T-helper 17 cell (primary cell): ENCODE data around the gene UBASH3A. TPM values are rescaled to one million over a fixed set of nuclear protein-coding genes. Genes with fewer than 3 reads are reported as not detected.

Source experiments
- ATAC-seq: fragments of 150-1000 bp; cut with Tn5 transposase; 2 replicates; pipeline ENCODE4 v1.10.0; 2021; ENCODE audit warnings: mild to moderate bottlenecking, moderate library complexity
- DNase-seq, 3 donors: peaks; one replicate each; pipeline versions ENCODE4 v3.0.0 to v3.0.0-alpha.2; 2020 to 2021
- H3K9me3 ChIP-seq: one replicate; pipeline ENCODE4 v1.7.0; 2013; ENCODE audit warnings: low read length, mild to moderate bottlenecking; ENCODE audit not compliant: control insufficient read depth, poor library complexity, severe bottlenecking
- H3K27ac Mint-ChIP-seq: one replicate; pipeline ENCODE4 v1.8.0; 2022; ENCODE audit warnings: mild to moderate bottlenecking, moderate library complexity, mixed read lengths
- H3K27me3 Mint-ChIP-seq: one replicate; pipeline ENCODE4 v1.8.0; 2022; ENCODE audit warnings: mixed read lengths
- H3K36me3 Mint-ChIP-seq: one replicate; pipeline ENCODE4 v1.8.0; 2022; ENCODE audit warnings: low read depth, mixed read lengths
- H3K4me1 Mint-ChIP-seq: one replicate; pipeline ENCODE4 v1.8.0; 2022; ENCODE audit warnings: mild to moderate bottlenecking, mixed read lengths
- H3K4me3 Mint-ChIP-seq: one replicate; pipeline ENCODE4 v1.8.0; 2022; ENCODE audit warnings: mild to moderate bottlenecking, moderate library complexity, mixed read lengths
- total RNA-seq, 4 donors: library from RNA in 2 of 4; stranded (reverse) in 2 of 4; gene quantifications; one replicate each; pipeline ENCODE4 v1.2.3 and lab custom pipeline; 2022 to 2026

UBASH3A gene
- total RNA-seq, result 10 to 100 TPM; 49.5 to 50.3 TPM
- total RNA-seq (lab: John Stamatoyannopoulos, UW), result 64.2 to 76.0 reads per million in 2 donors

- Mint-ChIP-seq H3K4me1 (peaks cover 43% of the 10 kb centered on the region), H3K27ac (peak within 1 kb of the TSS; percentile 98), H3K36me3 (peaks cover 7% of the 10 kb centered on the region), H3K27me3 (no peaks in the 10 kb centered on the region), H3K4me3 (peak within 1 kb of the TSS; percentile 99)
- no peaks in the 10 kb centered on the region for H3K9me3 ChIP-seq
- ATAC-seq, result peak; percentile 76
- DNase-seq, result peak in 2 of 3 donors; percentile 11 to 32
Observed at GRCh38 chr21:42403611-42404231, at the start of gene UBASH3A. Gene UBASH3A, plus strand, starts transcription at chr21:42403902. Its CDS starts 44 bp downstream, at chr21:42403946.

- no peak for DNase-seq
- peaks cover 2% of the 10 kb centered on the region for H3K4me1 Mint-ChIP-seq
Observed at GRCh38 chr21:42356046-42356445, 47.7 kb upstream of the UBASH3A start.

GRCh38 chr21:42356650-42357049 lies 47.1 kb upstream of the UBASH3A start:
- Mint-ChIP-seq H3K4me1 (peaks cover 2% of the 10 kb centered on the region), H3K4me3 (no peak overlapping the region), H3K36me3 (no peaks in the 10 kb centered on the region), H3K27ac (no peak overlapping the region), H3K27me3 (peaks cover under 1% of the 10 kb centered on the region)
- H3K9me3 ChIP-seq, result no peaks in the 10 kb centered on the region
- ATAC-seq (no peak), DNase-seq (no peak)

More at GRCh38 chr21:42356046-42356445, 47.7 kb upstream of the UBASH3A start:
- no peak overlapping the region for H3K4me3 Mint-ChIP-seq
- no peaks in the 10 kb centered on the region for H3K36me3 Mint-ChIP-seq
- H3K9me3 ChIP-seq, result no peaks in the 10 kb centered on the region
- no peak overlapping the region for H3K27ac Mint-ChIP-seq
- ATAC-seq, result no peak
- no peaks in the 10 kb centered on the region for H3K27me3 Mint-ChIP-seq

GRCh38 chr21:42357307-42357706 lies 46.4 kb upstream of the UBASH3A start:
- Mint-ChIP-seq H3K27ac (no peak overlapping the region), H3K4me1 (peaks cover 2% of the 10 kb centered on the region), H3K27me3 (peaks cover 7% of the 10 kb centered on the region), H3K4me3 (no peak overlapping the region), H3K36me3 (no peaks in the 10 kb centered on the region)
- DNase-seq (no peak), ATAC-seq (no peak)
- no peaks in the 10 kb centered on the region for H3K9me3 ChIP-seq

GRCh38 chr21:42358261-42358660 lies 45.4 kb upstream of the UBASH3A start:
- Mint-ChIP-seq H3K36me3 (no peaks in the 10 kb centered on the region), H3K4me3 (no peak overlapping the region), H3K4me1 (peaks cover 2% of the 10 kb centered on the region), H3K27ac (no peak overlapping the region), H3K27me3 (peaks cover 7% of the 10 kb centered on the region)
- ATAC-seq (no peak), DNase-seq (no peak)
- no peaks in the 10 kb centered on the region for H3K9me3 ChIP-seq

- no peak for DNase-seq
- H3K4me3 Mint-ChIP-seq, result no peak overlapping the region
- peaks cover 10% of the 10 kb centered on the region for H3K27me3 Mint-ChIP-seq
- ATAC-seq, result no peak
- H3K36me3 Mint-ChIP-seq, result no peaks in the 10 kb centered on the region
- H3K27ac Mint-ChIP-seq, result no peak overlapping the region
- peaks cover 2% of the 10 kb centered on the region for H3K4me1 Mint-ChIP-seq
- no peaks in the 10 kb centered on the region for H3K9me3 ChIP-seq
Observed at GRCh38 chr21:42358937-42359336, 44.8 kb upstream of the UBASH3A start.

GRCh38 chr21:42360317-42360716 lies 43.4 kb upstream of the UBASH3A start:
- no peaks in the 10 kb centered on the region for H3K36me3 Mint-ChIP-seq
- no peak overlapping the region for H3K27ac Mint-ChIP-seq
- no peak overlapping the region for H3K4me3 Mint-ChIP-seq
- peaks cover 14% of the 10 kb centered on the region for H3K27me3 Mint-ChIP-seq
- ATAC-seq (no peak), DNase-seq (no peak)
- H3K9me3 ChIP-seq, result no peaks in the 10 kb centered on the region
- H3K4me1 Mint-ChIP-seq, result peaks cover 5% of the 10 kb centered on the region

GRCh38 chr21:42361286-42361685 lies 42.4 kb upstream of the UBASH3A start:
- no peaks in the 10 kb centered on the region for H3K36me3 Mint-ChIP-seq
- H3K4me1 Mint-ChIP-seq, result peaks cover 5% of the 10 kb centered on the region
- peaks cover 14% of the 10 kb centered on the region for H3K27me3 Mint-ChIP-seq
- DNase-seq (no peak), ATAC-seq (no peak)
- no peak overlapping the region for H3K27ac Mint-ChIP-seq
- no peaks in the 10 kb centered on the region for H3K9me3 ChIP-seq
- no peak overlapping the region for H3K4me3 Mint-ChIP-seq

- Mint-ChIP-seq H3K36me3 (no peaks in the 10 kb centered on the region), H3K4me1 (peaks cover 5% of the 10 kb centered on the region), H3K27me3 (peaks cover 14% of the 10 kb centered on the region), H3K4me3 (no peak overlapping the region), H3K27ac (no peak overlapping the region)
- DNase-seq (no peak), ATAC-seq (no peak)
- no peaks in the 10 kb centered on the region for H3K9me3 ChIP-seq
Observed at GRCh38 chr21:42362198-42362597, 41.5 kb upstream of the UBASH3A start.

GRCh38 chr21:42362700-42363099 lies 41.0 kb upstream of the UBASH3A start:
- H3K36me3 Mint-ChIP-seq, result no peaks in the 10 kb centered on the region
- DNase-seq (no peak), ATAC-seq (no peak)
- H3K27ac Mint-ChIP-seq, result no peak overlapping the region
- no peak overlapping the region for H3K4me3 Mint-ChIP-seq
- H3K9me3 ChIP-seq, result no peaks in the 10 kb centered on the region
- peaks cover 5% of the 10 kb centered on the region for H3K4me1 Mint-ChIP-seq
- peaks cover 14% of the 10 kb centered on the region for H3K27me3 Mint-ChIP-seq

- peaks cover 14% of the 10 kb centered on the region for H3K27me3 Mint-ChIP-seq
- DNase-seq (no peak), ATAC-seq (no peak)
- no peak overlapping the region for H3K4me3 Mint-ChIP-seq
- H3K4me1 Mint-ChIP-seq, result peaks cover 5% of the 10 kb centered on the region
- no peaks in the 10 kb centered on the region for H3K9me3 ChIP-seq
- H3K36me3 Mint-ChIP-seq, result no peaks in the 10 kb centered on the region
- H3K27ac Mint-ChIP-seq, result no peak overlapping the region
Observed at GRCh38 chr21:42363312-42363711, 40.4 kb upstream of the UBASH3A start.

- Mint-ChIP-seq H3K36me3 (no peaks in the 10 kb centered on the region), H3K4me3 (no peak overlapping the region), H3K27ac (no peak overlapping the region), H3K27me3 (peaks cover 14% of the 10 kb centered on the region), H3K4me1 (peaks cover 6% of the 10 kb centered on the region)
- no peaks in the 10 kb centered on the region for H3K9me3 ChIP-seq
- no peak for DNase-seq
- no peak for ATAC-seq
Observed at GRCh38 chr21:42364304-42364865, 39.3 kb upstream of the UBASH3A start.

GRCh38 chr21:42365770-42366169 lies 37.9 kb upstream of the UBASH3A start:
- DNase-seq, result no peak
- H3K4me3 Mint-ChIP-seq, result no peak overlapping the region
- H3K9me3 ChIP-seq, result no peaks in the 10 kb centered on the region
- H3K36me3 Mint-ChIP-seq, result no peaks in the 10 kb centered on the region
- no peak for ATAC-seq
- H3K27me3 Mint-ChIP-seq, result peaks cover 14% of the 10 kb centered on the region
- H3K4me1 Mint-ChIP-seq, result peaks cover 7% of the 10 kb centered on the region
- no peak overlapping the region for H3K27ac Mint-ChIP-seq
